Measurements from ENCODE around the gene OBP2B.

- TF ChIP-seq POLR2A (IDR thresholded peaks at IDR 0.05) (no peak), CTCF (IDR thresholded peaks at IDR 0.05) (no peak)
Observed at GRCh38 chr9:133257465-133257956, 48.5 kb upstream of the OBP2B start.

Data from body of pancreas (tissue), 4 donors.